Activated T-helper 2 cell treated with anti-CD3 and anti-CD28 coated beads, Interferon-gamma antibody, Interleukin-2, Interleukin-4, amounts not matched to agents 10 μg/mL and 5 μg/mL and 100 μg/mL, durations not matched to agents 14 hours and 24 hours and 36 hours (primary cell): ENCODE measurements around the gene MARCHF10. TPM values are rescaled to one million over a fixed set of nuclear protein-coding genes. Genes with fewer than 3 reads are reported as not detected.

Experiments used
- DNase-seq: peaks from one replicate; pipeline ENCODE4 v3.0.0; 2021; ENCODE audit warnings: low spot score
- H3K27ac Mint-ChIP-seq: one replicate; pipeline ENCODE4 v1.8.0; 2021; ENCODE audit warnings: mixed read lengths
- H3K27me3 Mint-ChIP-seq: one replicate; pipeline ENCODE4 v1.8.0; 2021; ENCODE audit warnings: low read depth, mixed read lengths
- H3K36me3 Mint-ChIP-seq: one replicate; pipeline ENCODE4 v1.8.0; 2021; ENCODE audit warnings: low read depth, mixed read lengths
- H3K4me1 Mint-ChIP-seq: one replicate; pipeline ENCODE4 v1.8.0; 2021; ENCODE audit warnings: low read depth, mixed read lengths
- H3K4me3 Mint-ChIP-seq: one replicate; pipeline ENCODE4 v1.8.0; 2021; ENCODE audit warnings: low read depth, mild to moderate bottlenecking, moderate library complexity, mixed read lengths
- H3K9me3 Mint-ChIP-seq: one replicate; pipeline ENCODE4 v1.8.0; 2021; ENCODE audit warnings: mixed read lengths
- intact Hi-C: fragments of 100-400 bp; cut with micrococcal nuclease; formaldehyde crosslinking; loops from one replicate; pipeline ENCODE4 v1.15.1; 2023
- total RNA-seq: library from RNA; stranded (reverse); gene quantifications from 2 replicates; pipeline ENCODE4 v1.2.3, GENCODE V29; 2022

MARCHF10 gene
- total RNA-seq, 1 donor from 2014 or later = not detected

DNA sequence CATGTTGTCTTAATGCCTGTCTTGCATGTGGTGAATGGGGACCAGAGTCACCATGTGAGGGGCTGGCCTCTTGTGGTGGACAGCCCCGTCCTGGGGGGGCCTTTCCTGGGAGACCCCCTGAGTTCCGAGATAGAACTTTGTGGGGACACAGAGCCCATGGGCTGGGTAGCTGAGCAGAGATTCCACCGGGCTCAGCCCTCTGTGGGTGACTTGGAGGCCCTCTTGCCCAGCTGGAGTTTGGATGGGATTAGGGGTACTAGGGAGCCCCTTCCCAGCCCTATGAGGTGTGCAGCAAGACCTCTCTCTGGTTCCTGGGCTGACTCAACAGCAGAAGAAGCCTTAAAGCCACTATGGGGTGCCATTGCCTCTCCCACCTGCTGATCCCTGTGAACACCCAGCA lies 142.5 kb downstream of the MARCHF10 start:
- H3K9me3 Mint-ChIP-seq = peaks cover 10% of the 10 kb centered on the region
- H3K4me1 Mint-ChIP-seq = no peaks in the 10 kb centered on the region
- H3K27ac Mint-ChIP-seq = no peak overlapping the region
- intact Hi-C loops = no loop called here
- H3K4me3 Mint-ChIP-seq = no peak overlapping the region
- DNase-seq = no peak
- peaks cover 17% of the 10 kb centered on the region for H3K27me3 Mint-ChIP-seq
- H3K36me3 Mint-ChIP-seq = no peaks in the 10 kb centered on the region

DNA sequence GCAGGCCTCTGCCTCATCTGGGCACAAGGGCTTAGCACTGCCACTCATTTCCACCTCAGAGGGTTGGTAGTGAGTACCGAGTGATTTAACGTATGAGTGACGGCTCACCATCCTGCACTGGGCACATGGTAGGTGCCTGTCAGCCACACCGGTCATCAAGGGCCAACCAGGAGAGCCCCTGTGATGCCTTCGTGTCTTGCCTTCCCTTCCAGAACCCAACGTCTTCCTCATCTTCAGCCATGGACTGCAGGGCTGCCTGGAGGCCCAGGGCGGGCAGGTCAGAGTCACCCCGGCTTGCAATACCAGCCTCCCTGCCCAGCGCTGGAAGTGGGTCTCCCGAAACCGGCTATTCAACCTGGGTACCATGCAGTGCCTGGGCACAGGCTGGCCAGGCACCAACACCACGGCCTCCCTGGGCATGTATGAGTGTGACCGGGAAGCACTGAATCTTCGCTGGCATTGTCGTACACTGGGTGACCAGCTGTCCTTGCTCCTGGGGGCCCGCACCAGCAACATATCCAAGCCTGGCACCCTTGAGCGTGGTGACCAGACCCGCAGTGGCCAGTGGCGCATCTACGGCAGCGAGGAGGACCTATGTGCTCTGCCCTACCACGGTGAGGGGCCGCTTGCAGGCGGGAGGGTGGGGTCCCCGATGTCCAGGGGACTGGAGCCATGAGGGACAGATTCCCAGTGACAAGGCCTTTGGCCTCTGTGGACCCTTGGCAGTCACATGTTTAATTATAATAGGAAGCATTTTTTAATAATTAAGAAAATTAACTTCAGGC lies 143.6 kb downstream of the MARCHF10 start:
- H3K9me3 Mint-ChIP-seq = peaks cover 11% of the 10 kb centered on the region
- no peak overlapping the region for H3K27ac Mint-ChIP-seq
- intact Hi-C loops = no loop called here
- DNase-seq = no peak
- no peaks in the 10 kb centered on the region for H3K36me3 Mint-ChIP-seq
- no peak overlapping the region for H3K4me3 Mint-ChIP-seq
- peaks cover 24% of the 10 kb centered on the region for H3K27me3 Mint-ChIP-seq
- H3K4me1 Mint-ChIP-seq = no peaks in the 10 kb centered on the region

- H3K27ac Mint-ChIP-seq = no peak overlapping the region
- intact Hi-C loops = no loop called here
- peaks cover 33% of the 10 kb centered on the region for H3K27me3 Mint-ChIP-seq
- no peaks in the 10 kb centered on the region for H3K36me3 Mint-ChIP-seq
- peaks cover 11% of the 10 kb centered on the region for H3K9me3 Mint-ChIP-seq
- no peak overlapping the region for H3K4me3 Mint-ChIP-seq
- DNase-seq = no peak
- H3K4me1 Mint-ChIP-seq = no peaks in the 10 kb centered on the region
These were observed 144.8 kb downstream of the MARCHF10 start for GRCh38 chr17:62663304-62663703.

GRCh38 chr17:62662855-62663254 lies 145.3 kb downstream of the MARCHF10 start:
- Mint-ChIP-seq H3K9me3 (peaks cover 11% of the 10 kb centered on the region), H3K27ac (no peak overlapping the region), H3K27me3 (peaks cover 36% of the 10 kb centered on the region), H3K4me1 (no peaks in the 10 kb centered on the region), H3K36me3 (no peaks in the 10 kb centered on the region), H3K4me3 (no peak overlapping the region)
- no peak for DNase-seq
- intact Hi-C loops = no loop called here

GRCh38 chr17:62661337-62661736 lies 146.8 kb downstream of the MARCHF10 start:
- peaks cover 46% of the 10 kb centered on the region for H3K27me3 Mint-ChIP-seq
- H3K4me3 Mint-ChIP-seq = no peak overlapping the region
- H3K9me3 Mint-ChIP-seq = peaks cover 11% of the 10 kb centered on the region
- intact Hi-C loops = no loop called here
- no peaks in the 10 kb centered on the region for H3K36me3 Mint-ChIP-seq
- no peak for DNase-seq
- H3K27ac Mint-ChIP-seq = peak overlapping the region; percentile 5
- no peaks in the 10 kb centered on the region for H3K4me1 Mint-ChIP-seq

DNA sequence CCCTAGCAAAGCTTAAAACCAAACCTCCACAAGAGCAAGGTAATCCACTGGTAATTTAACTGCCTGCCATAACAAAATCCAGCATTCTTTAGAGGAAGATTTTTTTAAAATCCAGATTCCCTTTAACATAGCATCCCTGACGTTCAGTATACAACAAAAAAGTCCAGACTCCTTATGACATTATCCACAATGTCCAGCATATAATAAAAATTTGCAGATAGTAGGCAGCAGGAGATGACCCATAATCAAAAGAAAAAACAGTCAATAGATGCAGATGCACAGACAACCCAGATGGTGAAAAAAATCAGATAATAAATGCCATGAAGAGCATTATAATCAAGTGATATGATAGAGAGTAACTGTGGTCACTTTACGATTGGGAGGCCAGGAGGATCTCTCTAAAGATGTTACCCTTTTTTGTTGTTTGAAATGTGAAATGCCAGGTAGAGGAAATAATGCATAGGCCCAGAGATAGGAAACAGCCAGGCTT lies 147.4 kb downstream of the MARCHF10 start:
- no peaks in the 10 kb centered on the region for H3K36me3 Mint-ChIP-seq
- H3K4me1 Mint-ChIP-seq = no peaks in the 10 kb centered on the region
- intact Hi-C loops = no loop called here

DNA sequence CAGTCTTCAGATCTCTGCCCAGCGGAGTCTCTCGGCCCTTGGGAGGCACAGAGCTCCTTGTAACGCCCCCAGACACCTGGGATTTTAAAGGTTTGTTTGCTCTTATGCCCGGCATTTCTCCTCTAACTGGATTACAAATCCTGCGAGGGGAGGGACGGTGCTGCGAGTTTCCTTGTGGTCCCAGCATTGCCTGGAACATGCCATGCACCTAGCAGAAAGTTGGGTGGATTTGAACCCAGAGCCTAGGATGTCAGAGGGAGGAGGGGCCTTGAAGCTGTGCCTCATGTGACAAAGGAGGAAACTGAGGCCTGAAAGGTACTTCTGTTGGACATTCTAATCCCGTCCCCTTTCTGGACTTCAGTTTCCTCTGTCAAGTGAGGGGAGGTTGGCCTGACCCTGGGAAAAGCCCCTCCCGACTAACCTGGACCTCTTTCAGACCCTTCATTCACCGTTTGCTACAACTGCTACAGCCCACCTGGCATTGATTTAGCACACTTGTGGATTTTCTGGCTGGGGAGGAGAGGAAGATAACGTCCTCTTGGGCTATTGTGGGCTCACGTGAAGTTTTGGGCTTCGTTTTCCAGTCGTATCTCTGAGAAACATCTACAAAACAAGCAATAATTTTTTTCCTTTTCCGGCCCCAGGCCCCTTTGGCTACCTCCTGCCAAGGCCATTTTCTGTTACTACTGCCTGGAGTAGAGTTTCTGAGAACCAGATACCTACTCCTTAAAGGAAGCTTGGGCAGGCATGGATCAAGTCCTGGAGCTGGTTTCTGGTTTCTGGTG lies 149.8 kb downstream of the MARCHF10 start:
- DNase-seq = no peak
- intact Hi-C loops = no loop called here
- Mint-ChIP-seq H3K4me1 (peaks cover 8% of the 10 kb centered on the region), H3K27me3 (peaks cover 60% of the 10 kb centered on the region), H3K4me3 (no peak overlapping the region), H3K27ac (no peak overlapping the region), H3K9me3 (peaks cover 11% of the 10 kb centered on the region), H3K36me3 (no peaks in the 10 kb centered on the region)

More for the DNA sequence above, 147.4 kb downstream of the MARCHF10 start:
- no peak for DNase-seq
- no peak overlapping the region for H3K27ac Mint-ChIP-seq
- H3K9me3 Mint-ChIP-seq = peaks cover 11% of the 10 kb centered on the region
- H3K4me3 Mint-ChIP-seq = no peak overlapping the region
- H3K27me3 Mint-ChIP-seq = peaks cover 50% of the 10 kb centered on the region

- Mint-ChIP-seq H3K4me3 (no peak overlapping the region), H3K36me3 (no peaks in the 10 kb centered on the region), H3K27me3 (peaks cover 58% of the 10 kb centered on the region), H3K27ac (no peak overlapping the region), H3K9me3 (peaks cover 11% of the 10 kb centered on the region), H3K4me1 (peaks cover 13% of the 10 kb centered on the region)
- intact Hi-C loops = no loop called here
- no peak for DNase-seq
These were observed 150.4 kb downstream of the MARCHF10 start for GRCh38 chr17:62657690-62658089.

- Mint-ChIP-seq H3K36me3 (no peaks in the 10 kb centered on the region), H3K4me3 (no peak overlapping the region), H3K4me1 (peaks cover 16% of the 10 kb centered on the region), H3K27me3 (peaks cover 57% of the 10 kb centered on the region), H3K27ac (no peak overlapping the region), H3K9me3 (peaks cover 11% of the 10 kb centered on the region)
- intact Hi-C loops = no loop called here
- DNase-seq = no peak
These were observed 150.9 kb downstream of the MARCHF10 start for GRCh38 chr17:62657145-62657665.

DNA sequence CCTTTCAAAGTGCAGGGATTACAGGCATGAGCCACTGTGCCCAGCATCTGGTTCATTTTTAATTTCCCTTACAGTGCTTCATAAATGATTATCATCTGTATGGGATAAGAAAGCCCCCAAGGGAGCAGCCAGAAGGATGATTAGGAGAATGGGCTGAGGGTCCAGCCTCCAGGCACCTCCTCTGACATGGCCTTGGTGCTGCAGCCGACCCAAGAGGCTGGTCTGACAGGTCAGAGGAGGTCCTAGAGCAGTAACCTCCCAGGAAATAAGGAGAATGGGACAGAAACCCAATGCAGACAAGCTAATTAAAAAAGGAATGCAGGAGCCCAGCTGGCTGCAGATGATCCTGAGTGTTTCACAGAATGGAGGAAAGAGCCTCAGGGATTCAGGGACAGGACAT lies 151.7 kb downstream of the MARCHF10 start:
- intact Hi-C loops = no loop called here
- Mint-ChIP-seq H3K27me3 (peaks cover 62% of the 10 kb centered on the region), H3K9me3 (peaks cover 10% of the 10 kb centered on the region), H3K4me1 (peaks cover 19% of the 10 kb centered on the region), H3K4me3 (no peak overlapping the region), H3K27ac (no peak overlapping the region), H3K36me3 (no peaks in the 10 kb centered on the region)
- DNase-seq = no peak

GRCh38 chr17:62655656-62656055 lies 152.5 kb downstream of the MARCHF10 start:
- no peak overlapping the region for H3K4me3 Mint-ChIP-seq
- intact Hi-C loops = no loop called here

DNA sequence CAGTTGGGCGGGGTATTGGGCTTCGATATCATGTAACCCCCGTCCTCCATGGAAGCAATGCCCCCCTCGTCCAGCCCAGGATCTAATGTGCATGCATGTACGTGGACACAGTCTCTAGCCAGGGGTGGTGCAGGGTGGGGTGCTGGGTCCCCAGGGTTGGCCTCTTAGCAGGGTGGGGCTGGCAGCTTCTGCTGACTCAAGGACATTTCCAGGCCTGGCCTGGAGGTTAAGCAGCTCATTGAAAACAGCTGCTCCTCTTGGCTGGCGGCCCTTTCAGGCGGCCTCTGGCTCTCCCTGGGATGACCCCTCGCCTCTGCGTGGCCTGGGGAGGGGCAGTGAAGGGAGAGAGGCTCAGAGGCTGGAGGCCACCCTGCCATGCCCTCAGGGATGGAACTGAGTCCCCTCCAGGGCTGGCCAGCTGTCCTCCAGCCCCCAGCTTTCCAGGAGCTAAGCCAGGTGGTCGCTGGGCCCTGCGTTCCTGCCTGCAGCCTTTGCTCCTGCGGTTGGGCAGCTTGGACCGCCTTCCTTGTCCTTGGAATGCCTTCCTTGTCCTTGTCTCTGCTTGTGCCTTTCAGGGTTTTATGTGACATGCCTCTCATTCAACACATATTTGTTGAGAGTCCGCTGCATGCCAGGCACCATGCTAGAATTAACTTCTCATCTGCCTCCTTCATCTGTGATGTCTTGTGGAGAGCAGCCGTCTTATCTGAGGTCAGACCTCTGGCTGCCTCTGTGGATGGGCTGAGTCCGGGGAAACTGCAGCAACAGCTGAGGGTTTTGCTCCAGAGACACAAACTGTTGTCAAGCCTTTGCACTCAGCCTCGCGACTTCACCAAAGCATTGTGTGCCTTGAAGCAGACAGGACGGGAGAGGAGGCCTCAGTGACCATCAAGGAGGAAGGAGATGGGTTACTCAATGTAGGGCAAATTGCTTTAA lies 154.0 kb downstream of the MARCHF10 start:
- H3K27me3 Mint-ChIP-seq = peaks cover 58% of the 10 kb centered on the region

More at GRCh38 chr17:62655656-62656055, 152.5 kb downstream of the MARCHF10 start:
- DNase-seq = no peak
- Mint-ChIP-seq H3K27me3 (peaks cover 62% of the 10 kb centered on the region), H3K4me1 (peaks cover 19% of the 10 kb centered on the region), H3K36me3 (no peaks in the 10 kb centered on the region), H3K27ac (no peak overlapping the region), H3K9me3 (peaks cover 2% of the 10 kb centered on the region)

More for the DNA sequence above, 154.0 kb downstream of the MARCHF10 start:
- H3K27ac Mint-ChIP-seq = peak overlapping the region; percentile 42
- no peak overlapping the region for H3K4me3 Mint-ChIP-seq
- intact Hi-C loops = loop anchor here (1.0 kb wide), 2 partner anchors 70 to 311 kb away; no protein-coding TSS in a partner anchor
- H3K4me1 Mint-ChIP-seq = peaks cover 19% of the 10 kb centered on the region
- no peaks in the 10 kb centered on the region for H3K9me3 Mint-ChIP-seq
- no peaks in the 10 kb centered on the region for H3K36me3 Mint-ChIP-seq
- DNase-seq = no peak
